Activated CD4-positive, alpha-beta T cell treated with anti-CD3 and anti-CD28 coated beads, Interleukin-2, amount 50 U/mL, for 4 hours (primary cell): ENCODE results near the gene PAX3.
A peak's percentile ranks its signal among the peaks of the same experiment; 100 is the strongest.

Experiments used
- DNase-seq, 2 experiments: peaks; one replicate each; pipeline ENCODE4 v3.0.0-alpha.2; 2020

The PAX3 gene

GRCh38 chr2:222298311-222299150 is at the start of gene PAX3:
Gene PAX3, minus strand, starts transcription at chr2:222298998. Its CDS starts 383 bp downstream, at chr2:222298615.
- DNase-seq, result no peak

GRCh38 chr2:222341331-222341730 is 42.5 kb upstream of the PAX3 start:
- DNase-seq, result no peak

GRCh38 chr2:222338374-222338773 is 39.6 kb upstream of the PAX3 start:
- no peak for DNase-seq

- no peak for DNase-seq
Measured at GRCh38 chr2:222336931-222337330, 38.1 kb upstream of the PAX3 start.

- DNase-seq, result no peak
Measured at GRCh38 chr2:222336442-222336841, 37.6 kb upstream of the PAX3 start.

GRCh38 chr2:222334914-222335313 is 36.1 kb upstream of the PAX3 start:
- DNase-seq, result no peak

GRCh38 chr2:222333397-222333796 is 34.6 kb upstream of the PAX3 start:
- no peak for DNase-seq

GRCh38 chr2:222332116-222332515 is 33.3 kb upstream of the PAX3 start:
- no peak for DNase-seq

- DNase-seq, result no peak
Measured at GRCh38 chr2:222330910-222331309, 32.1 kb upstream of the PAX3 start.

GRCh38 chr2:222322236-222322635 is 23.4 kb upstream of the PAX3 start:
- DNase-seq, result no peak

- DNase-seq, result no peak
Measured at GRCh38 chr2:222320436-222321395, 21.9 kb upstream of the PAX3 start.

- DNase-seq, result peak in 1 of 2 experiments; percentile 28
Measured at GRCh38 chr2:222319586-222320435, 21.0 kb upstream of the PAX3 start.

- DNase-seq, result peak in 1 of 2 experiments; percentile 16
Measured at GRCh38 chr2:222318712-222319585, 20.2 kb upstream of the PAX3 start.

GRCh38 chr2:222318026-222318711 is 19.4 kb upstream of the PAX3 start:
- no peak for DNase-seq

GRCh38 chr2:222315443-222316121 is 16.8 kb upstream of the PAX3 start:
- DNase-seq, result no peak

- DNase-seq, result no peak
Measured at GRCh38 chr2:222313816-222314215, 15.0 kb upstream of the PAX3 start.

- no peak for DNase-seq
Measured at GRCh38 chr2:222311978-222312738, 13.4 kb upstream of the PAX3 start.

- DNase-seq, result no peak
Measured at GRCh38 chr2:222311319-222311977, 12.7 kb upstream of the PAX3 start.

- no peak for DNase-seq
Measured at GRCh38 chr2:222310747-222311318, 12.0 kb upstream of the PAX3 start.
